ENCODE measurements around the gene BGLAP. TPM values are rescaled to one million over a fixed set of nuclear protein-coding genes. Genes with fewer than 3 reads are reported as not detected.
A peak's percentile ranks its signal among the peaks of the same experiment; 100 is the strongest.

Gene BGLAP
- total RNA-seq, 1 donor from 2014 or later: 3.1 TPM

GRCh38 chr1:156196445-156196844 is 45.5 kb upstream of the BGLAP start:
- Mint-ChIP-seq H3K4me3 (peak overlapping the region; percentile 66), H3K9me3 (no peaks in the 10 kb centered on the region), H3K27me3 (no peaks in the 10 kb centered on the region), H3K4me1 (ENCODE audit: unreplicated experiment) (peaks cover 19% of the 10 kb centered on the region), H3K36me3 (peaks cover 15% of the 10 kb centered on the region), H3K27ac (no peak overlapping the region)
- no peak for DNase-seq (ENCODE audit: extremely low spot score, unreplicated experiment)
- TF ChIP-seq, protein P1, sequence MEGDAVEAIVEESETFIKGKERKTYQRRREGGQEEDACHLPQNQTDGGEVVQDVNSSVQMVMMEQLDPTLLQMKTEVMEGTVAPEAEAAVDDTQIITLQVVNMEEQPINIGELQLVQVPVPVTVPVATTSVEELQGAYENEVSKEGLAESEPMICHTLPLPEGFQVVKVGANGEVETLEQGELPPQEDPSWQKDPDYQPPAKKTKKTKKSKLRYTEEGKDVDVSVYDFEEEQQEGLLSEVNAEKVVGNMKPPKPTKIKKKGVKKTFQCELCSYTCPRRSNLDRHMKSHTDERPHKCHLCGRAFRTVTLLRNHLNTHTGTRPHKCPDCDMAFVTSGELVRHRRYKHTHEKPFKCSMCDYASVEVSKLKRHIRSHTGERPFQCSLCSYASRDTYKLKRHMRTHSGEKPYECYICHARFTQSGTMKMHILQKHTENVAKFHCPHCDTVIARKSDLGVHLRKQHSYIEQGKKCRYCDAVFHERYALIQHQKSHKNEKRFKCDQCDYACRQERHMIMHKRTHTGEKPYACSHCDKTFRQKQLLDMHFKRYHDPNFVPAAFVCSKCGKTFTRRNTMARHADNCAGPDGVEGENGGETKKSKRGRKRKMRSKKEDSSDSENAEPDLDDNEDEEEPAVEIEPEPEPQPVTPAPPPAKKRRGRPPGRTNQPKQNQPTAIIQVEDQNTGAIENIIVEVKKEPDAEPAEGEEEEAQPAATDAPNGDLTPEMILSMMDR (conservative IDR thresholded peaks at IDR 0.05): no peak

GRCh38 chr1:156198831-156199349 is 43.1 kb upstream of the BGLAP start:
- Mint-ChIP-seq H3K4me1 (ENCODE audit: unreplicated experiment) (peaks cover 14% of the 10 kb centered on the region), H3K36me3 (peaks cover 12% of the 10 kb centered on the region), H3K4me3 (no peak overlapping the region), H3K9me3 (no peaks in the 10 kb centered on the region), H3K27ac (no peak overlapping the region), H3K27me3 (no peaks in the 10 kb centered on the region)
- no peak for DNase-seq (ENCODE audit: extremely low spot score, unreplicated experiment)
- TF ChIP-seq, protein P1 (conservative IDR thresholded peaks at IDR 0.05): no peak

DNA sequence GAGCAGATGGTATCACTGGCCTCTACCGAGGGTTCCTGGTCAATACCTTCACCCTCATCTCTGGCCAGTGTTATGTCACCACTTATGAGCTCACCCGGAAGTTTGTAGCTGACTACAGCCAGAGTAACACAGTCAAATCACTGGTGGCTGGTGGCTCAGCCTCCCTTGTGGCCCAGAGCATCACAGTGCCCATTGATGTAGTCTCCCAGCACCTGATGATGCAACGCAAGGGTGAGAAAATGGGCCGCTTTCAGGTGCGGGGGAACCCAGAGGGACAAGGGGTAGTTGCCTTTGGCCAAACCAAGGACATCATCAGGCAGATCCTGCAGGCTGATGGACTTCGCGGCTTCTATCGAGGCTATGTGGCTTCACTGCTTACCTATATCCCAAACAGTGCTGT is 41.9 kb upstream of the BGLAP start:
- Mint-ChIP-seq H3K27ac (no peak overlapping the region), H3K9me3 (no peaks in the 10 kb centered on the region), H3K4me1 (ENCODE audit: unreplicated experiment) (peaks cover 7% of the 10 kb centered on the region), H3K4me3 (no peak overlapping the region), H3K27me3 (no peaks in the 10 kb centered on the region), H3K36me3 (peaks cover 11% of the 10 kb centered on the region)
- TF ChIP-seq, protein P1 (conservative IDR thresholded peaks at IDR 0.05): no peak
- DNase-seq (ENCODE audit: extremely low spot score, unreplicated experiment): no peak

DNA sequence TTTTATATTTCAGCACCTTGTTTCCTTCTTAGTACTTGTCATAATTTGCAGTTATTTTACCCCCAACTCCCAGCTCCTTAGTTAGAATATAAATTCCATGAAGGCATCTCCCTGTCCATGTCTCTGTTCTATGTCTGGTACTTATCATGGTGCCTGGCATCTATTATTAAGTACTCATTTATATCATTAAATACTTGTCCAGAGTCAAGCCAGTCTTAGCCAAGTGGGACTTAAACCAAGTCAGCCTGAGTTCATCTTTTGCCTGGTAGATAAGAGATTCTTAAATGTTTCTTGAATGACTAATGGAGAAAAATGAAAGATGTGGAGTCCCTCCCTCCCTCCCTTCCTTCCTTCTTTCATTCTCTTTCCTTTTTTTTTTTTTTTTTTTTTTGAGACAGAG is 38.7 kb upstream of the BGLAP start:
- TF ChIP-seq, protein P1 (conservative IDR thresholded peaks at IDR 0.05): no peak
- DNase-seq (ENCODE audit: extremely low spot score, unreplicated experiment): no peak

DNA sequence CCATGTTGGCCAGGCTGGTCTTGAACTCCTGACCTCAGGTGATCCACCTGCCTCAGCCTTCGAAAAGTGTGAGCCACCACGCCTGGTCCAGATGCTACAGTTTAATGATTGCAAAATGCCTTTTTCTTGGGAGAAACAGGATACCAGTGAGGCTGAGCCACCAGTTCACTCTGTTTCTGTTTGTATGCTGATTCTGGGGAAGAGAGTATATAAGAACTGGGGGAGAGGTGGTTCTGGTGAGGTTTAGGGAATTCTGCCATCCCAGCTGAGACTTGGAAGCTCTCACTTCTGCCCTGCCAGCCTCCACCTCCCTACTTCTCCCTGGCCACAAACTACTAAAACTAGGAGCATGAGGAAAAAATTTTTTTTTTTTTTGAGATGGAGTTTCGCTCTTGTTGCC is 37.3 kb upstream of the BGLAP start:
- Mint-ChIP-seq H3K9me3 (no peaks in the 10 kb centered on the region), H3K27ac (no peak overlapping the region), H3K27me3 (no peaks in the 10 kb centered on the region), H3K36me3 (peaks cover 20% of the 10 kb centered on the region), H3K4me3 (no peak overlapping the region), H3K4me1 (ENCODE audit: unreplicated experiment) (no peaks in the 10 kb centered on the region)
- DNase-seq (ENCODE audit: extremely low spot score, unreplicated experiment): no peak
- TF ChIP-seq, protein P1 (conservative IDR thresholded peaks at IDR 0.05): no peak

More for the DNA sequence above, 38.7 kb upstream of the BGLAP start:
- Mint-ChIP-seq H3K4me1 (ENCODE audit: unreplicated experiment) (no peaks in the 10 kb centered on the region), H3K36me3 (peaks cover 11% of the 10 kb centered on the region), H3K9me3 (no peaks in the 10 kb centered on the region), H3K27ac (no peak overlapping the region), H3K27me3 (no peaks in the 10 kb centered on the region), H3K4me3 (no peak overlapping the region)

GRCh38 chr1:156211243-156211642 is 30.7 kb upstream of the BGLAP start:
- Mint-ChIP-seq H3K27me3 (no peaks in the 10 kb centered on the region), H3K27ac (peak overlapping the region; percentile 100), H3K9me3 (no peaks in the 10 kb centered on the region), H3K4me3 (peak overlapping the region; percentile 25), H3K4me1 (ENCODE audit: unreplicated experiment) (peaks cover 4% of the 10 kb centered on the region), H3K36me3 (peaks cover 23% of the 10 kb centered on the region)
- TF ChIP-seq, protein P1 (conservative IDR thresholded peaks at IDR 0.05): no peak
- DNase-seq (ENCODE audit: extremely low spot score, unreplicated experiment): no peak

All from type B pancreatic cell (in vitro differentiated cells).